ENCODE results near the gene THSD7A.

THSD7A gene

DNA sequence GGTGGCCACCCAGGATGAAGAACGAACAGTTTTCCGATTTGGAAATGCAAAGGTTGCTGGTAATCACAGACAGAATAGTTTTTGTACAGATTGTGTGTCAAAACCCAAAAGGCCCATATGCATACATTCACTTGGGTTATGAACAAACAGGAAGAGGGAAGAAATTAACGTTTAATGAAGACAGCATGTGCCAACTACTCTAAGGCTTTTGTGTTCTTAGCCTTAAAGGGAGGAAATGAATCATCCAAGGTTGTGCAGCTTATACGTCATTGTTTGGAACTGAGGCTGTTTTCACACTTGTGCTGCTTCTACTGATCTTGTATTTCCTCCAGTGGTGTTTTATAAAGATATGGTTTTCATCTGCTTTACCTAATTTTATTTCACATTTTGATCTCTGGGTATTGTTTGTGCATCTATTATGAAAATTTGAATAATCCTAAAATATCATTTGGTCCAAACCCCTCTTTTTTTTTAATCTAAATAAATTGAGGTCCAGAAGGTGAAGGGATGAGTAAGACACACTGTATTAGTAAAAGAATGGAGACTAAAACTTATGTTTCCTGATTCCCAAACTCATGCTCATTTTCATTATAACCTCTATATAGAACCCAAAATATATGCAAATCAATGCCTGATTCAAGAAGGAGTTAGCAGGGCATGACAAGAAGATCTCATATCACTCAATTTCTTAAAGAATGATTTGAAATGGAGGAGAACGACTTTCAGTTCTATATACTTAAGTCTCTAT, 373.1 kb downstream of the THSD7A start:
- H3K79me2 ChIP-seq: no peaks in the 10 kb centered on the region
- no peaks in the 10 kb centered on the region for H3K9me3 ChIP-seq (ENCODE audit: control insufficient read depth, low read length)
- H3K27me3 ChIP-seq (ENCODE audit: control insufficient read depth, insufficient read depth, low read length): no peaks in the 10 kb centered on the region
- H3K4me3 ChIP-seq (ENCODE audit: low read depth, low read length): no peak overlapping the region
- no peaks in the 10 kb centered on the region for H3K4me1 ChIP-seq
- H3K4me2 ChIP-seq (ENCODE audit: low read length): no peak overlapping the region
- TF ChIP-seq, protein P1, sequence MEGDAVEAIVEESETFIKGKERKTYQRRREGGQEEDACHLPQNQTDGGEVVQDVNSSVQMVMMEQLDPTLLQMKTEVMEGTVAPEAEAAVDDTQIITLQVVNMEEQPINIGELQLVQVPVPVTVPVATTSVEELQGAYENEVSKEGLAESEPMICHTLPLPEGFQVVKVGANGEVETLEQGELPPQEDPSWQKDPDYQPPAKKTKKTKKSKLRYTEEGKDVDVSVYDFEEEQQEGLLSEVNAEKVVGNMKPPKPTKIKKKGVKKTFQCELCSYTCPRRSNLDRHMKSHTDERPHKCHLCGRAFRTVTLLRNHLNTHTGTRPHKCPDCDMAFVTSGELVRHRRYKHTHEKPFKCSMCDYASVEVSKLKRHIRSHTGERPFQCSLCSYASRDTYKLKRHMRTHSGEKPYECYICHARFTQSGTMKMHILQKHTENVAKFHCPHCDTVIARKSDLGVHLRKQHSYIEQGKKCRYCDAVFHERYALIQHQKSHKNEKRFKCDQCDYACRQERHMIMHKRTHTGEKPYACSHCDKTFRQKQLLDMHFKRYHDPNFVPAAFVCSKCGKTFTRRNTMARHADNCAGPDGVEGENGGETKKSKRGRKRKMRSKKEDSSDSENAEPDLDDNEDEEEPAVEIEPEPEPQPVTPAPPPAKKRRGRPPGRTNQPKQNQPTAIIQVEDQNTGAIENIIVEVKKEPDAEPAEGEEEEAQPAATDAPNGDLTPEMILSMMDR (IDR thresholded peaks at IDR 0.05): no peak
- no peak overlapping the region for H2AFZ ChIP-seq
- H3K36me3 ChIP-seq (ENCODE audit: control insufficient read depth, insufficient read depth, low read length): no peaks in the 10 kb centered on the region
- H3K9ac ChIP-seq: no peak overlapping the region
- H3K27ac ChIP-seq: no peak overlapping the region

DNA sequence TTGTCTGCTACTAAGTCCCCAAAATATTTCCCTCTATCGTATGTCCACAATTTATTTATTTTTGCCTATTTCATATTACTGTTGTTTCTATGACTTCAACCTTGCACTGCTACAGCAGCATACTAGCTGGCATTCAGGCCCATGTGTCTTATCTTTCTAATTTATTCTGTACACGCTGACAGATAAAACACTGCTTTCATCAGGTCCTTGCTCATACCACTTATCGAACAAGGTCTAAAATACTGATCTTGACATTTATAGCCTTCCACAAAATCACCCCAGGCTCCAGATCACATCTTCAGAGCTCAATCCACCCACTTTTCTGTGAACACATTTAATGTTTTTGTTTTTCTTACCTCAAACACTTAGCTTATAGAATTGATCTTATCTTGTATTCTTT, 374.6 kb downstream of the THSD7A start:
- Histone ChIP-seq H3K4me2 (ENCODE audit: low read length) (no peak overlapping the region), H3K79me2 (no peaks in the 10 kb centered on the region), H3K27me3 (ENCODE audit: control insufficient read depth, insufficient read depth, low read length) (no peaks in the 10 kb centered on the region), H3K4me3 (ENCODE audit: low read depth, low read length) (no peak overlapping the region), H3K4me1 (no peaks in the 10 kb centered on the region), H3K36me3 (ENCODE audit: control insufficient read depth, insufficient read depth, low read length) (no peaks in the 10 kb centered on the region), H3K27ac (no peak overlapping the region), H3K9ac (no peak overlapping the region), H2AFZ (no peak overlapping the region), H3K9me3 (ENCODE audit: control insufficient read depth, low read length) (no peaks in the 10 kb centered on the region)
- TF ChIP-seq, protein P1 (IDR thresholded peaks at IDR 0.05): no peak

DNA sequence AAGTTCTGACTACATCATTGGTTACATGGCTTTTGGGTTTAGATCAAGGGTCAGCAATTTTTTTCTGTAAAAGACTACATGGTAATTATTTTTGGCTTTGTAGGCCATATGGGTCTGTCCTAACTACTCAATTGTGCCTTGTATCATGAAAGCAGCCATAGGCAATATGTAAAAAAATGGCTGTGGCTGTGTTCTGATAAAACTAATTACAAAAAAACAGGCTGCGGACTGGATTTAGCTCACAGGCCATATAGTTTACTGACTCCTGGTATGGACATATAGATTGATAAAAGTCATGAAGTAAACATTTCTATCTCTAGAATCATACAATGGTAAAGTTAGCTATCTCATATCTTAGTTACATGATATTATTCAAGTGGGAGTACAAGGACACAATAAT, 375.4 kb downstream of the THSD7A start:
- no peak overlapping the region for H2AFZ ChIP-seq
- H3K79me2 ChIP-seq: no peaks in the 10 kb centered on the region
- H3K4me2 ChIP-seq (ENCODE audit: low read length): no peak overlapping the region
- H3K27ac ChIP-seq: no peak overlapping the region
- H3K36me3 ChIP-seq (ENCODE audit: control insufficient read depth, insufficient read depth, low read length): no peaks in the 10 kb centered on the region
- H3K9ac ChIP-seq: no peak overlapping the region
- no peaks in the 10 kb centered on the region for H3K9me3 ChIP-seq (ENCODE audit: control insufficient read depth, low read length)
- TF ChIP-seq, protein P1 (IDR thresholded peaks at IDR 0.05): no peak
- H3K4me3 ChIP-seq (ENCODE audit: low read depth, low read length): no peak overlapping the region
- no peaks in the 10 kb centered on the region for H3K4me1 ChIP-seq
- H3K27me3 ChIP-seq (ENCODE audit: control insufficient read depth, insufficient read depth, low read length): no peaks in the 10 kb centered on the region

DNA sequence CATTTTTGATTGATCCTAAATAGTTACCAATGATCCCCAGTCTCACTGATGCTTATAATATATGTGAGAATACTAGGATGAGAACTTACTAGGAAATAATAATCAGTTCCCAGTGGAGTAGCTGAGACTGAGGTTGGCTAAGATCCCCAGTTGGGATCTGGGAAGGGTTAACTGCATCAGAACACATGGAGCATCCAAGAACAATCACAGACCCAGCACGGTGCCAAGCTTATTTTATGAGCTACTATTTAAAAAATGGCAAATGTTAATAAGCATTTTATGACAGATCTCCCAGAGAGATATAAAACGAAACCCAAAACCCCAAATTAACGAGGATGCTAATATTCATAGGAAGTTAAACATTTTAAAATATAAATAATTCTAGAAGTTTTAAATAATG, 379.5 kb downstream of the THSD7A start:
- Histone ChIP-seq H3K4me2 (ENCODE audit: low read length) (no peak overlapping the region), H3K4me3 (ENCODE audit: low read depth, low read length) (no peak overlapping the region), H3K9ac (no peak overlapping the region), H2AFZ (no peak overlapping the region), H3K36me3 (ENCODE audit: control insufficient read depth, insufficient read depth, low read length) (no peaks in the 10 kb centered on the region), H3K27me3 (ENCODE audit: control insufficient read depth, insufficient read depth, low read length) (no peaks in the 10 kb centered on the region), H3K9me3 (ENCODE audit: control insufficient read depth, low read length) (no peaks in the 10 kb centered on the region), H3K27ac (no peak overlapping the region), H3K4me1 (no peaks in the 10 kb centered on the region), H3K79me2 (no peaks in the 10 kb centered on the region)
- TF ChIP-seq, protein P1 (IDR thresholded peaks at IDR 0.05): no peak

DNA sequence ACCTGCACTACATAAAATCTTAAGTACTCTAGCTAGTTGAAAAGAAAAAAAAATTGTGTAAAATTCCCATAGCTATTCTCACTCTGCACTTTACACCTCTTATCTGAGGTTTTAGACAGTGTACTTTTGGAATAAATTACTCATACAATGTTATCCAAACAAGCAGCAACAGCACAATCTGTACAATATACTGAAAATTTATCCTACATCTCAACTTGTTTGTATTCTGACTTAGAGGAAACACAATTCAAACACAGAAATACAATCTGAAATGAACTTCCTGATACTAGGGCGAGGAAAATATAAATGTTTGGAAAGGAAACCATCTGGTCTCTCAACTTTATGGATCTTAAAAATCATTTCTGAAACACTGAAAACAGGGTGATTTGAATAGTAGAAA, 381.7 kb downstream of the THSD7A start:
- H3K36me3 ChIP-seq (ENCODE audit: control insufficient read depth, insufficient read depth, low read length): no peaks in the 10 kb centered on the region
- H3K27me3 ChIP-seq (ENCODE audit: control insufficient read depth, insufficient read depth, low read length): no peaks in the 10 kb centered on the region
- H2AFZ ChIP-seq: no peak overlapping the region
- H3K4me2 ChIP-seq (ENCODE audit: low read length): no peak overlapping the region
- TF ChIP-seq, protein P1 (IDR thresholded peaks at IDR 0.05): no peak
- H3K4me3 ChIP-seq (ENCODE audit: low read depth, low read length): no peak overlapping the region
- H3K79me2 ChIP-seq: no peaks in the 10 kb centered on the region
- H3K9me3 ChIP-seq (ENCODE audit: control insufficient read depth, low read length): no peaks in the 10 kb centered on the region
- no peak overlapping the region for H3K27ac ChIP-seq
- H3K4me1 ChIP-seq: no peaks in the 10 kb centered on the region
- no peak overlapping the region for H3K9ac ChIP-seq

All from parathyroid adenoma (tissue), 2 donors.